AG08396 (cell line): ENCODE results near the gene PEPD.

Experiments
- DNase-seq: peaks from one replicate; pipeline ENCODE4 v3.0.0; 2012; ENCODE audit warnings: low spot score, mixed read lengths

The PEPD gene

GRCh38 chr19:33472691-33473652, 48.6 kb downstream of the PEPD start:
- DNase-seq, result peak; percentile 66

GRCh38 chr19:33472226-33472625, 49.4 kb downstream of the PEPD start:
- no peak for DNase-seq

- DNase-seq, result no peak
These were observed 50.2 kb downstream of the PEPD start for GRCh38 chr19:33471111-33471996.

GRCh38 chr19:33470686-33471085, 50.9 kb downstream of the PEPD start:
- no peak for DNase-seq

- DNase-seq, result no peak
These were observed 51.6 kb downstream of the PEPD start for GRCh38 chr19:33470040-33470330.

- no peak for DNase-seq
These were observed 52.2 kb downstream of the PEPD start for GRCh38 chr19:33469171-33470039.

- DNase-seq, result no peak
These were observed 53.0 kb downstream of the PEPD start for GRCh38 chr19:33468361-33469170.

GRCh38 chr19:33467851-33468250, 53.7 kb downstream of the PEPD start:
- no peak for DNase-seq

GRCh38 chr19:33465834-33466233, 55.8 kb downstream of the PEPD start:
- DNase-seq, result no peak

GRCh38 chr19:33465371-33465770, 56.2 kb downstream of the PEPD start:
- DNase-seq, result no peak

GRCh38 chr19:33464733-33465115, 56.9 kb downstream of the PEPD start:
- DNase-seq, result no peak

- DNase-seq, result no peak
These were observed 57.4 kb downstream of the PEPD start for GRCh38 chr19:33464010-33464732.

GRCh38 chr19:33463199-33463598, 58.4 kb downstream of the PEPD start:
- DNase-seq, result no peak

- no peak for DNase-seq
These were observed 59.3 kb downstream of the PEPD start for GRCh38 chr19:33462112-33462791.

- no peak for DNase-seq
These were observed 60.1 kb downstream of the PEPD start for GRCh38 chr19:33461256-33462111.

GRCh38 chr19:33460221-33460908, 61.2 kb downstream of the PEPD start:
- DNase-seq, result no peak

GRCh38 chr19:33459222-33460090, 62.1 kb downstream of the PEPD start:
- DNase-seq, result no peak
